NCI-H2171 (cell line): ENCODE data around the gene NUDT16.
A peak's percentile ranks its signal among the peaks of the same experiment; 100 is the strongest.
"Not testable (repeated sequence)": the region's sequence is repeated elsewhere in the genome, so short reads cannot be mapped to it uniquely, and the experiment has no call there.

ENCODE experiments used
- DNase-seq: peaks from one replicate; lab custom pipeline; 2025; lab: John Stamatoyannopoulos, UW

NUDT16 gene

DNA sequence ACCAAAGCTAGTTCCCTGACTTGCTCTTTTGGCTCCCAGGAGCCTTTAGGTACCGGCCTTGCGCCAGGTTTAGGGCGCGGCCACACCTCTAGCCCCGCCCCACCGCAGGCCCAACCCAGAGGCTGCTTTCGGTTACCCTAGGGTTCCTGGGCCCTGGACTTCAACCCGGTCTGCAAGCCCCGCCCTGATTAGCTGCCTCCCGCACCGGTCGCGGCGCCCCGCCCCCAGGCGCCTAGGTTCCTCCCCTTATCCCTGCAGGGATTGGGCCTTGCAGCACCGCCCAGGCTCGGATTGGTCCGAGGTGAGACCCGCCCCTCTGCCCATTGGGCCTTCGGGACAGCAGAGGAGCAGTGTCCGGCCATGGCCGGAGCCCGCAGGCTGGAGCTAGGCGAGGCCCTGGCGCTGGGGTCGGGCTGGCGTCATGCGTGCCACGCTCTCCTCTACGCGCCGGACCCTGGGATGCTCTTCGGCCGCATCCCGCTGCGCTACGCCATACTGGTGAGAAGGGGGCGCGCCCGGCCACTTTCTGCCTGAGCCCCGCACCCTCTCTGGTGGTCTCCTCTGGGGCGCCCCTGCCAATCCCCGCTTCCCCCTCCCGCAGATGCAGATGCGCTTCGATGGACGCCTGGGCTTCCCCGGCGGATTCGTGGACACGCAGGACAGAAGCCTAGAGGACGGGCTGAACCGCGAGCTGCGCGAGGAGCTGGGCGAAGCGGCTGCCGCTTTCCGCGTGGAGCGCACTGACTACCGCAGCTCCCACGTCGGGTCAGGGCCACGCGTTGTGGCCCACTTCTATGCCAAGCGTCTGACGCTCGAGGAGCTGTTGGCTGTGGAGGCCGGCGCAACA is at the start of gene NUDT16:
Gene NUDT16, plus strand, starts transcription at position 330 of the 847 bp plus-strand sequence. Its CDS starts 31 bp downstream, at position 361.
- DNase-seq = peak; percentile 99

DNA sequence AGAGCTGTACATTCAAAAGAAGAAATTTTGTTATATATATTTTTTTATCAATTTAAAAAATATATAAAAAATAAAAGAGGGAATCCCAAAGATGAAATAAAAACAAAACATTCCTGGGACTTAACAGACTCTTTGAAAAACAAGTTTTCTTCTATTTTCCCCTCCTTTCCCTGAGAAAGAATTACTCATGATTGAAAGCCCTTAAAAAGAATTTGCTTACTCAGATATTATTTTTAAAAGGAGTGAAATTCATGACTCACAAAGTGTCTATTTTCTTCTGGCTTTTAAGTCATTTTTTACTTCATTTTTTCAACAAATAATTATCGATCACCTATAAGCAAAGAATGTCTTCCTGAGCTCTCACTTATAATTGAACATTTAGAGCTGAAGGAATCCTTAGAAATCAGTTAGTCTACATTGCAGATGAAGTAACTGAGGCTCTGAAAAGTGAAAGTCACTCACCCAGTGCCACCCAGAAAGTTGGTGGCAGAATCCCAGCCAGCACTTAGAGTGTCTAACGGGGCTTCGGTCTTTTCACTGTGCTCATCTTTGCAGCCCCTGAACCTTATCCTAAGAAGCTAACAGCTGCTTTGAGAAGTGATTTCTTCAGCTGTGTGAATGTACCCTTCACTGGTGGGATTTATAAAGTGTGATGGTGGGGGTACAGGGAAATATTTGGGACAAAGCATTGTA is 42.5 kb upstream of the NUDT16 start:
- DNase-seq = no peak

DNA sequence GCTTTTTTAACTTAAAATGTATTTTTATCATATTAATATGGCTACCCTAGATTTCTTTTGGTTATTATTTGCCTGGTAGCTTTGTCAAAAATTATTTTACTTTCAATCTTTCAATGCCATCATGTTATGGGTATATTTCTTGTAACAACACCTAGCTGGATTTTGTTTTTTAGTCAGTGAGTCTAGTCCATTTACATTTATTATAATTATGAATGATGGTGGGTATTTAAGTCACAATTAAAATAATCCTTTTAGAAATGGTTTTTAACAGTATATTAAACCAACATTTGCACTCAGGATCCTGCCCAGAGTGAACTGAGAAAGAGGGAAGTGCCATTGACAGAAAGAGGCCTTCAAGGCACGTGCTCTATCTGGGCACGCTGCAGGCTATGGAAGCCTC is 39.8 kb upstream of the NUDT16 start:
- DNase-seq = no peak

DNA sequence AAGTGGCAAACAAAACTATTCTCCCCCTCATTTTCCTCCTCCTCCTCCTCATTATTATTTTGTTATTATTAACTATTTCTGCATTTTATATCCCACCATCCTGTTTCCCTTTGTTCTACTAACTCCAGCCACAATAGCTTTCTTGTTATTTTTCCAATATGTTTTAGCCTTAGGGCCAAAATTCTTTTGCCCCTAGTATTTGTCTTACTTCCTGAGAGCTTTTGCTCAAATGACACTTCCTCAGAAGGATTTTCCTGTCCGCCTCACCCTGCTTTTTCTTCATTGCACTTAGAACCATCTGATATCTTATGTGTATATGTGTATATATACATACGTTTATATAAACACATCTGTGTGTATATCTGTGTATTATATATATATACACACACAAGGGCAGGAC is 32.7 kb upstream of the NUDT16 start:
- DNase-seq = no peak

DNA sequence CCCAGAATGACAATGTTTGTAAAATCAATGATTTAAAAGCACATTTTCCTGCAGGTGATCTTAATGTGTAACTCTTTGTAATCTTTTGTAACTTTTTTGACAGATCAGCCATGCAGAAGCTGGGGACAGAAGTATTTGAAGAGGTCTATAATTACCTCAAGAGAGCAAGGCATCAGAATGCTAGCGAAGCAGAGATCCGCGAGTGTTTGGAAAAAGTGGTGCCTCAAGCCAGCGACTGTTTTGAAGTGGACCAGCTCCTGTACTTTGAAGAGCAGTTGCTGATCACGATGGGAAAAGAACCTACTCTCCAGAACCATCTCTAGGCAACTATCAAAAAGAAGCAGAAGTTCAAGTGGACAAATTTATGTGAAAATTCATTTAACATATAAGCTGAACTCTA is 32.1 kb upstream of the NUDT16 start:
- no peak for DNase-seq

DNA sequence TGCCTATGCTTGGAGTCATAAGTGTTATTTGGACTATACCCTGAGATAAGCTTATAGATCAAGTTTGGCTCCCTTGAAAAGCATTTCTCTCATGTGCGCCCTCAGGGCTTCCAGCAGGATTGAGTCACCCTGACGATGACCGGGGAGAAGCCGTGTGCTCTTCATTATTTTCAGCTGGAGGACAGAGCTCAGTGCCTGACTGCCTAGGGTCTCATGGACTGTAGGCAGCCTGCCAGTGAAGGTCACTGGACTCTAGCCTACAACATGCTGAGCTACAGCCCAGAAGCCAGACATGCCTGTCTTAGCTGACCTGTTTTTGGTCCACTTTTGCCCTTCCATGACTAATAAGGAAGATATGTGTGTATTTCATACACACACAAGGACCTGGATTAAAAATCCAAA is 31.6 kb upstream of the NUDT16 start:
- no peak for DNase-seq

DNA sequence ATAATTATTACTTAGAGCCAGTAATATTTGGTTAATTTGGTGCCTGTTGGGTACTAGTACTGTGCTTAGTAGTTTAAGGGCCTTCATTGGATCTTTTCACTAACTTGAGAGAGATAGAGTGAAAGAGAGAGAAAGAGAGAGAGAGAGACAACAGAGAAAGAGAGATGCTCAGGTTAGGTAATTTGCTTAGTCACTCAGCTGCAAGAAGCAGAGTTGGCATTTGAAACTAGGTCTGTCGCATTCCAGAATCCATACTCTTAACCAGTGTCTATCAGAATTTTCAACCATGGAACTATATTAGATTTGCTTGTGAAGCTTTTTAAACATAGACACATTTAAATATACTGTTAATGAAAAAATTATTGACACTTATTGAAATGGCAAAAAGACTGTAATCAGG is 31.1 kb upstream of the NUDT16 start:
- no peak for DNase-seq

DNA sequence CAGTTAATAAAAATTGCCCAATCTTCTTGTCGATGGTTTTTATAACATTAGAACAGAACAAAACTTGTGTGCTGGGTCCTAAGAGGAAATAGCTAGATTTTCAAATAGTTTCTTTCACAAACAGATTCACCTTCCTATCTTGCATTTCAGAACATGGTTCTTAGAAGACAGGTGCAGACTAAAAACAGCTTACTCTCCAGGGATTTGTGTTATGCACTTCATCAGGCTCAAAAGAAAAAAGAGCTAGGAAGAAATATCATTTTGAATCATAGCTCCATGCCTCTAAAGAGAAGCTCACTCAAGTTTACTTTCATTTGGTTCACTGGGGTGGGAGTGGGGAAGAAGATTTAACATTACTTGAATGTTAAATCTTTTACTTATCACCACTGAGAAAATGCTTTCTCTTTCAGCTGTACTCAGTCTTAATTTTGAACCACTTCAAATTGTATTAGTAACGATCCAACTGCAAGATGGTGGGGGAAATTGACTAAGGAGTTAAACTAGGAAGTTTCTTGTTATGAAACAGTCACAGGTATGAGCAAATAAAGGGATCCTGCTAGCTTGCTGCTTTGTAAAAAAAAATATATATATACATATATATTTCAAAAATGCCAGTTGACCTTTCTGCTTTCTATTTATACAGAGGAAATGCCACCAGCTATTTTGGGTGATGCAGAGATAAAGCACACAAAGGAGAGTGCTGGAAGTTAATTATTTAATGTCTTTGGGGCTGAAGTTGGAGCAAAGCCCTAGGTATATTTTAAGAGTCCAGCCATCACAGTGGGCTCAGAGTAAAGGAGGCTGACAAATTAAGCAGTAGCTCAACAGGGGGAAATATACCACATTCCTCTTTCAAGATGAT is 28.3 kb upstream of the NUDT16 start:
- DNase-seq = peak; percentile 22

DNA sequence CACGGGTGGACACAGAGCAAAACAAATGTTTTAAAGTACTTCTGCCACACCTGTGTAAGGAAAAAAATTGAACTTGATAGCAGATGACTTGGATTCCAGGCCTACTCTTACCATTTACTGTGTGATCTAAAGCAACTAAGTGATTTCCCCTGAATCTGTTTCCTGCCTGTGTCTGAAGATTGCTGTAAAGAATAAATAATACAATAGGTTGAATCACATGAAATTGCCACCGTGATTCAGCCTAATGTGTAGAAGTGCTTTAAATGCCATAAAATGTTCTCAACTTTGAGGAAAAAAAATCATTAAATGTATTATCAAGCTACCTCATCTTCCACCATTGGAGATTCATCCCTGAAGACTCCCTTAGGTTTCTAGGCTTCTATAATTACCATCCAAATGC is 27.6 kb upstream of the NUDT16 start:
- DNase-seq = no peak

DNA sequence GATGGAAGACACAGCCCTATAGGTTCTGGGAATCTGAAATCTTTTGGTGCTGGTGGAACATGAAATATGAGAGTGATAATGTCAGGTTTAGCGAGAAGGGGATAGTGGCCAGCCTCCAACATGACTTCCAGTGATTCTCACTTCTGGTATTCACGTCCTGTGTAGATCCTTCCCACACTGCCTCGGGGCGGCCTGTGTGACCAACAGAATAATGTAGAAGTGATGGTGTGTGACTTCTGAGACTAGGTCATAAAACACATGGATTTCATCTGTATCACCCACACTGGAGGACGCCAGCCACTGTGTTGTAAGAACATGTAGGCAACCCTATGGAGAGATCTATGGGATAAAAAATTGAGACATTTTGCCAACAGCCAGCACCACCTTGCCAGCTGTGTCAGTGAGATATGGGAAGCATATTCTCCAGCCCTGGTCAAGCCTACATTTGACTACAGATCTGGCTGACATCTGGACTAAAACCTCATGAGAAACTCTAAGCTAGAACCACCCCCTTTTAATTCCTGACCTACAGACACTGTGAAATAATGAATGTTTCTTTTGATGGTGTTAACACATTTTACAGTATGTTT is 25.5 kb upstream of the NUDT16 start:
- no peak for DNase-seq

DNA sequence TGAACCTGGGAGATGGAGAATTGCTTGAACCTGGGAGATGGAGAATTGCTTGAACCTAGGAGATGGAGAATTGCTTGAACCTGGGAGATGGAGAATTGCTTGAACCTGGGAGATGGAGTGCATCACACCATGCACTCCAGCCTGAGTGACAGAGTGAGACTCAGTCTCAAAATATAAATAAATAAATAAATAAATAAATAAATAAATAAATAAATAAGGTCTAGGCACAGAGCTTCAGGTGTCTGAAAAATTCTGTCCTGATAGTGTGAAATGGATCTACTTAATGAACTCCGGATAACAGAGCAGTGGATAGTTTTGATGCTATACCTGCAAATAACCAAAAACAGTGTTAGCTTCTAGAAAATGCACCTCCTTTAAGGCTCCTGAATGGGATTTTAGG is 24.3 kb upstream of the NUDT16 start:
- no peak for DNase-seq

DNA sequence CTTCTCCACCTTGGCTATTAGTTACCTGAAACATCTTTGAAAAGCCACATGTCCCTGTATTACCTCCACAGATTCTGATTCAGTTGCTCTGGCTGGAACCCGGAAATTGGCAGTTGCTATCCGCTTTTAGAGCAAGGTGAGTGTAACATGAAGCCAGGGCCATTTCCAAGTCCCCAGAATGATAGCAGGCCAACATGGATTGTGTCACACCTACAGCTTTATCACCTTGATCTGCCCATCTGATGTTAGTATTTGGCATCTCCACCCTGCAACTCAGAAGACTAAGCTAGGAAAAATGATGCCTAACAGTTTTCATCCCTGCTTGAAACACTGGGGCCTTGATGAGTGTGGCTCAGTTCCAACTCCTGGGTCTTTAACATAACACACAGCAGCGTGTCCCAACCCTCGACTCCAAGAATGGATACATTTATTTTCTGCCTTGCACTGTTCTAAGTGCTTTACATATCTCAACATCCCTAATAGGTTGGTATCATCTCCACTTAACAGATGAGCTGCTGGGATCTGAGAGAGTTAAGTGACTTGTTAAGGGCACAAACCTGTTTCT is 21.3 kb upstream of the NUDT16 start:
- DNase-seq = peak; percentile 26

DNA sequence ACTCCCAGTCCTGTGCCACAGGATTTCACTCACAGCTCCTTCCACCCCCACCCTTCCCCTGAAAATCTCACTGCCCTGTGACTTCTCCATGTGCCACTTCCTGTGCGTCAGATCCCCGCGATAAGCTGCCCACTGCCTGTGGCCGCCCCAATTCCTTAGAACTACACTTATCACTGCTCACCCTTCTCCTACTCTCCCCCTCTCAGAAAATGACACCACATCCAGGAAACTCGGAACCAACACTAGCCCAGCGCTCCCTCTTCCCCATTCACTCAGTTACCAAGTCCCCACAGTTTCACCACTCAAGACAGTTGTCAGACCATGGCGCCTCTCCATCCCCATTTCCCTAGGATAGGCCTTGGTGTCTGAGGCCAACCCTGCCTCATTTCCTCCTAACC is 20.5 kb upstream of the NUDT16 start:
- not testable (repeated sequence) for DNase-seq

DNA sequence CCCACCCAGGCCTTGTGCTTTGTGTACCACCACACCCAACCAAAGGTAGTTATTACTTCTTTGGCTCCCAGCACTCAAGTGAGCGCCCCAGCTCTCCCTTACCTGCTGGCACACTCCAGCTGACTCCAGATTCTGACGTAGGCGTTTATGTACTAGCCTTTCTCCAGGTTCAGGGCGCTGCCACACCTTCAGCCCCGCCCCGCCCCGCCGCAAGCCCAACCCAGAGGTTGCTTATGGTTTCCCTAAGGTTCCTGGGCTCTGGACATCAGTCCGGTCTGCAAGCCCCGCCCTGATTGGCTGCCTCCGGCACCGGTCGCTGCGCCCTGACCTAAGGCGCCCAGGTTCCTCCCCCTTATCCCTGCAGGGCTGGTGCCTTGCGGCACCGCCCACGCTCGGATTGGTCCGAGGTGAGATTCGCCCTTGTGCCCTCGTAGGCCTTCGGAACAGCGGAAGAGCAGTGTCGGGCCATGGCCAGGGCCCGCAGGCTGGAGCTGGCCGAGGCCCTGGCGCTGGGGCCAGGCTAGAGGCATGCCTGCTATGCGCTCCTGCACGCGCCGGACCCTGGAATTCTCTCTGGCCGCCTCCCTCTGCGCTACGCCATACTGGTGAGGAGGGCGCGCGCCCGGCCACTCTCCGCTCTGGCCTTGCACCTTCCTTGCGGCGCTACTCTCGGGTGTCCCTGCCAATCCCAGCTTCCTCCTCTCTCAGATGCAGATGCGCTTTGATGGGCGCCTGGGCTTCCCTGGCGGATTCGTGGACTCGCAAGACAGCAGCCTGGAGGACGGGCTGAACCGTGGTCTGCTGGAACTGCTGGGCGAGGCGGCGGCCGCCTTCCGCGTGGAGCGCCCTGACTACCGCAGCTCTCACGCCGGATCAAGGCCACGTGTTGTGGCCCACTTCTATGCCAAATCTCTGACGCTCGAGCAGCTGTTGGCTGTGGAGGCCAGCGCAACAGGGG is 19.8 kb upstream of the NUDT16 start:
- no peak for DNase-seq

DNA sequence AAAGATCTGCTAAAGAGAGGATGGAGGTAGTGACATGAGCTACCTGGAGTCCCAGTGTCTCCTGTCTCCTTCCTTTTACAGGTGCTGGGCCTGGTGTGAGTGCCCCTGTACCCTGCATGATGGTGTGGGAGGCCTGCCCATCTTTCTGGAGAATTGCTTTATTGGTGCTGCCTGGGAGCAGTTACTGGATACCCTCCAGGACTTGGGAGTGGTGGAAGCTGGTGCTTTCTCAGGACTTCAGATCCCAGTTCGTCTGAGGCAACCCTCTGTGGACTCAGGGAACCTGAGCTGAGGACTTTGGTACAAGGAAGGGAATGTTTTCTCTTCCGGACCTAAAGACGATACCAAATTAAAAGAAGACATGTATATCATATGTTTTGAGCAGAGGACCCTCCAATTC is 18.3 kb upstream of the NUDT16 start:
- DNase-seq = no peak

DNA sequence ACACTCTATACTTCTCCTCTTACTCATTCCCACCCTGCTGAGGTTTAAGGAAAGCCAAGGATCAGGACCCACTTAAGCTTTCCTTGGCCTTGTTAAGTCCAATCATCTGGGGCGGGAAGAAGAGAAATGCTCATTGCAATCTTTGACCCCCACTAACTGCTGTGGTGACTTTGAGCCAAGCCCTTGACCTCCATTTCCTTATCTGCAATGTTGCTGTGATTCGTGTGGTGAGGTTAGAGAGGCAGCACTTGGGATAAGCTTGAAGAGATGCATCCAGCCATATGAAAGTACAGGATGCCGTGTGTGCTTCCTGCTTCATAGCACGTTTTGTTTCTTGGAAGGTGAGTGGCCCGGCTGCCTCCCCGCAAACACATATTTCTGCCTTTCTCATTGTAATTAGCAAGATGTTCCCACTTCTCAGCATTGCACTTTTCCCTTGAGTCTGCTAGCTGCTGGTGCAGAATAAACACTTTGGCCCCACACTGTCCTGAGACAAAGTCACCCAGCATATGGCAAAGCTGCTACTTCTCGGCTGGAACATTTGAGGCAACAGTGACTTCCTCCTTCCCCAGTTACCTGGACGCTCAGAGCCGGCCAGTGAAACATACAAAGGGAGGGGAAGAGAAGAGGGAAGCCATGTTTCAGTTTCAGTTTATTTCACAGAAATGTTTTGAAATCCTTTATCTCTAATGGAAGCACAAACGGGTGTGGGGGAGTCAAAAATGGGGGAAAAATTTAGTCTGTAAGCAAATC is 10.5 kb upstream of the NUDT16 start:
- no peak for DNase-seq

DNA sequence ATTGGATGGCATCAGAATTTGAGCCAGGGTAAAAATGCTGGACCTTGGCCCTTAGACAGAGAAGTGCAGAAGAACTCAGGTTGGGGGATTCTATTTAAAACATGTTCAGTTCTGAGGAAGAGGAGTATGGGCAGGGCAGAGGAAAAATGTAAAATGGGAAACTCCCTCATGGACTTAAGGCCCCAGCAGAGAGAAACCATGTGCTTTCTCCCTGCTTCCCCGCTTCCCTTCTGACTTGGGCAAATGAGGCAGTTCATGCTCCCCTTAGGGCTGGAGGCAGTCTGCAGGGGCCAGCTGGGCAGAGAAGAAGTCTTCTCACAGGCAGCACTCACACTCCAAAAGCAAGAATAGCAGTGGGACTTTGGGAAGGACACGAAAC is 9.9 kb upstream of the NUDT16 start:
- DNase-seq = no peak

DNA sequence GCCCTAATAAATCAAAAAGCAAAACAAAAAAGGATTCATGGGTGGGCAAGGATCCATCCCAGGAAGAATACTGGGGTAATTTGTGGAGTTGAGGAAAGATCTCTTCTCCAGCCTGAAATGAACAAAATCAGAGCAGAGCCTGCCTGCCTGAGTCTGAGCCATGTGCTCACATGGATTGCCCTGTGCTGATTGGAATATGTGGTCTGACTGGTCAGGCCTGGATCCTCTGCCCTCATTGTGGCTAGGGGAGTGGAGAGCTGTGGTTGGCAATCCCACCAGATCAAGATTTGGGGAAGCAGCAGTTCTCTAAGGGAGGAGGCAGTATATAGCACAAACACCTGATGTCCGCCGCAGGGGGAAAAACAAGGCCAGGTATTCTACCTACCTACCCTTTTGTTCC is 6.8 kb upstream of the NUDT16 start:
- DNase-seq = no peak

DNA sequence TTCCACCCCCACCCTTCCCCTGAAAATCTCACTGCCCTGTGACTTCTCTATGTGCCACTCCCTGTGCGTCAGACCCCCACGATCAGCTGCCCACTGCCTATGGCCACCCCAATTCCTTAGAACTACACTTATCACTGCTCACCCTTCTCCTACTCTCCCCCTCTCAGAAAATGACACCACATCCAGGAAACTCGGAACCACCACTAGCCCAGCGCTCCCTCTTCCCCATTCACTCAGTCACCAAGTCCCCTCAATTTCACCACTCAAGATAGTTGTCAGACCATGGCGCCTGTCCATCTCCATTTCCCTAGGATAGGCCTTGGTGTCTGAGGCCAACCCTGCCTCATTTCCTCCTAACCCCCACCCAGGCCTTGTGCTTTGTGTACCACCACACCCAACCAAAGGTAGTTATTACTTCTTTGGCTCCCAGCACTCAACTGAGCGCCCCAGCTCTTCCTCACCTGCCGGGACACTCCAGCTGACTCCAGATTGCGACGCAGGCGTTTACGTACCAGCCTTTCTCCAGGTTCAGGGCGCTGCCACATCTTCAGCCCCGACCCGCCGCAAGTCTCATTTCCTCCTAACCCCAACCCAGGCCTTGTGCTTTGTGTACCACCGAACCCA is 641 bp upstream of the NUDT16 start:
- not testable (repeated sequence) for DNase-seq
